Measurements from ENCODE around the gene NPAS3.

GRCh38 chr14:32913725-32914124 lies 25.0 kb upstream of the NPAS3 start:
- no peak for TF ChIP-seq CTCF (IDR thresholded peaks at IDR 0.05)
- TF ChIP-seq ZC3H11A (IDR thresholded peaks at IDR 0.05), result no peak
- no peak for TF ChIP-seq CBX2 (IDR thresholded peaks at IDR 0.05; ENCODE audit: borderline replicate concordance, low read depth)
- TF ChIP-seq PHF8 (IDR thresholded peaks at IDR 0.05; ENCODE audit: borderline replicate concordance, low read depth), result no peak

Data from A549 (cell line).